ENCODE data around the gene DIAPH1.

DIAPH1 gene

GRCh38 chr5:141493500-141494422, 125.0 kb downstream of the DIAPH1 start:
- H3K4me3 ChIP-seq (replicated peaks; ENCODE audit: low read depth, low read length): no peak overlapping the region
- no peak for DNase-seq (ENCODE audit: extremely low read depth, low read depth)
- TF ChIP-seq CTCF (IDR thresholded peaks at IDR 0.05; ENCODE audit: low read depth, low read length, missing control alignments): no peak

- TF ChIP-seq CTCF (IDR thresholded peaks at IDR 0.05; ENCODE audit: low read depth, low read length, missing control alignments): no peak
- DNase-seq (ENCODE audit: extremely low read depth, low read depth): no peak
- H3K4me3 ChIP-seq (replicated peaks; ENCODE audit: low read depth, low read length): no peak overlapping the region
Measured at GRCh38 chr5:141492168-141492885, 126.5 kb downstream of the DIAPH1 start.

GRCh38 chr5:141491323-141492167, 127.3 kb downstream of the DIAPH1 start:
- no peak for DNase-seq (ENCODE audit: extremely low read depth, low read depth)
- no peak for TF ChIP-seq CTCF (IDR thresholded peaks at IDR 0.05; ENCODE audit: low read depth, low read length, missing control alignments)
- no peak overlapping the region for H3K4me3 ChIP-seq (replicated peaks; ENCODE audit: low read depth, low read length)

GRCh38 chr5:141490771-141491170, 128.0 kb downstream of the DIAPH1 start:
- no peak overlapping the region for H3K4me3 ChIP-seq (replicated peaks; ENCODE audit: low read depth, low read length)
- DNase-seq (ENCODE audit: extremely low read depth, low read depth): no peak
- TF ChIP-seq CTCF (IDR thresholded peaks at IDR 0.05; ENCODE audit: low read depth, low read length, missing control alignments): no peak

GRCh38 chr5:141490271-141490670, 128.5 kb downstream of the DIAPH1 start:
- no peak for TF ChIP-seq CTCF (IDR thresholded peaks at IDR 0.05; ENCODE audit: low read depth, low read length, missing control alignments)
- no peak for DNase-seq (ENCODE audit: extremely low read depth, low read depth)
- H3K4me3 ChIP-seq (replicated peaks; ENCODE audit: low read depth, low read length): no peak overlapping the region

- no peak for TF ChIP-seq CTCF (IDR thresholded peaks at IDR 0.05; ENCODE audit: low read depth, low read length, missing control alignments)
- H3K4me3 ChIP-seq (replicated peaks; ENCODE audit: low read depth, low read length): no peak overlapping the region
Measured at GRCh38 chr5:141489841-141490240, 129.0 kb downstream of the DIAPH1 start.

More at GRCh38 chr5:141489841-141490240, 129.0 kb downstream of the DIAPH1 start:
- no peak for DNase-seq (ENCODE audit: extremely low read depth, low read depth)

Data from HFF-Myc (cell line).